Fibroblast of villous mesenchyme (primary cell): ENCODE results near the gene CTCF. TPM values are rescaled to one million over a fixed set of nuclear protein-coding genes. Genes with fewer than 3 reads are reported as not detected.

Experiments used
- DNase-seq: peaks from one replicate; pipeline ENCODE4 v3.0.0-alpha.2; 2010; ENCODE audit warnings: low read depth
- H3K4me3 ChIP-seq: 2 replicates; pipeline ENCODE4 v1.5.1; 2011; ENCODE audit warnings: low read depth, mild to moderate bottlenecking, low read length
- CTCF ChIP-seq: IDR thresholded peaks from 2 replicates; pipeline ENCODE4 v1.5.1; 2012; ENCODE audit warnings: low read depth, mild to moderate bottlenecking, low read length; ENCODE audit not compliant: insufficient read depth
- total RNA-seq: library from RNA; depleted of rRNA; stranded (reverse); fragments of >200 nt; gene quantifications from 2 replicates; pipeline ENCODE4 v1.2.3, GENCODE V29; 2012

CTCF gene
- total RNA-seq, 1 donor: 33.7 TPM

GRCh38 chr16:67664258-67664657 lies 101.9 kb downstream of the CTCF start:
- no peak overlapping the region for H3K4me3 ChIP-seq
- no peak for TF ChIP-seq CTCF
- no peak for DNase-seq

GRCh38 chr16:67664871-67665270 lies 102.5 kb downstream of the CTCF start:
- no peak for TF ChIP-seq CTCF
- no peak overlapping the region for H3K4me3 ChIP-seq
- no peak for DNase-seq

DNA sequence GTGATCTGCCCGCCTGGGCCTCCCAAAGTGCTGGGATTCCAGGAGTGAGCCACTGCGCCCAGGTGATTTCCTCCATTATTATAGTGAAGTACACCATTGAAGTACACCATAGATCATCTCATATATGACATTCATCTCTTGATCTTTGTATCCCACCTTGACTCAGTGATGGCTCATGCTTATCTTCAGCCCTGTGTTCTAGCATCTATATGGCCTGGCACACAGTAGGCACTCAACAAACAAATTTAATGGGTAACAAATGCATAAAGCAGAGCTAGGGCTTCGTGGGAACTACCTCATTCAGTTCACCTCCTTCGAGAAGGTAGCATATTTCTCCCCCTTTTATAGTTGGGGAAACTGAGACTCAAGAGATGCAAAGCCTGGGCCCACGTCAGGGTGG lies 103.3 kb downstream of the CTCF start:
- peak overlapping the region; percentile 73 for H3K4me3 ChIP-seq
- no peak for TF ChIP-seq CTCF
- no peak for DNase-seq

DNA sequence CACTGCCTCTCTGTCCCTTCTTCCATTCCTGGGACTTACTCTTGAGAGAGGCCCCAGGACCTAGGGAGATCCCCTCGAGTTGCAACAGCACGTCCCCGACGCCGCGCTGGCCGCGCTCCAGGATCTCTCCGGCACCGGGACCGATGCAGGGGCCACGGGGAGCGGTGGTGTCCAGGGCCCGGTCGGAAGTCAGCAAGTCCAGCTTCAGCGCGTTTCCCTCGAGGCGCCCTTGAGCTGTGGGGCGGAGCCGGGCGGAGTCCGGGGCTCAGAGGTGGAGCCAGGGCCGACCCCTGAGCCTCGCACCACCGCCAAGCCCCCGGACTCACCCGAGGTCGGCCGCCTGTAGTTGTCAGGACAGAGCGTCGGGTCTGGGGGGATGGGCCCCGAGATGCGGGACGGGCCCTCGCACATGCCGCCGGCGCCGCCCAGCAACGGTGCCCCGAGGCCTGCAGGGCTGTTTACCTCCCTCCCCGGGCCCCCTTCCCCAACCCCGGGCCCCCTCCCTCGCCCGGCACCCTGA lies 103.8 kb downstream of the CTCF start:
- peak; percentile 38 for DNase-seq
- H3K4me3 ChIP-seq: peak overlapping the region; percentile 73
- TF ChIP-seq CTCF: no peak

GRCh38 chr16:67666559-67667452 lies 104.5 kb downstream of the CTCF start, which contains the start of the genes C16orf86 and ENKD1:
Gene C16orf86, plus strand, starts transcription at chr16:67666814. Its CDS starts 157 bp downstream, at chr16:67666971.
Gene ENKD1, minus strand, starts transcription at chr16:67666750. Its CDS starts 308 bp downstream, at chr16:67666442.
- TF ChIP-seq CTCF: no peak
- H3K4me3 ChIP-seq: peak within 1 kb of the TSS; percentile 73
- DNase-seq: peak; percentile 80

DNA sequence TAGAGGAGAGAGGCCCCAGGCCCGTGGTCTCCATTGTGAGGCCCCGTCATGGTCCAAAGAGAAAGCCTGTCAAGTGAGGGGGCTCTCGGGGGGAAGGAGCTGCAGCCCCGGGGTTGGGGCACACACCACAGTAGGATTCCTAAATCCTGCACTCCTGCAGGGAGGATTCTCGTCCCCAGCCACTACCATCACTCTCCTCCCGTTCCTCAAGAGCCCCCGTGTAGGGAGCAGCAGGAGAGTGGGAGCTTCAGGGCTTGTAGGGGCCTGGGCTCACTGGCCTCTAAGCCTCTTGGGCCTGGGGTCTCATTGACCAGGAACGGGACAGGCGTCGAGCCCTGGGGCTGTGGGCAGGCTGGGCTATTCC lies 105.1 kb downstream of the CTCF start:
- H3K4me3 ChIP-seq: peak overlapping the region; percentile 73
- TF ChIP-seq CTCF: no peak
- no peak for DNase-seq
